Measurements from ENCODE around the gene OPN1SW.

DNA sequence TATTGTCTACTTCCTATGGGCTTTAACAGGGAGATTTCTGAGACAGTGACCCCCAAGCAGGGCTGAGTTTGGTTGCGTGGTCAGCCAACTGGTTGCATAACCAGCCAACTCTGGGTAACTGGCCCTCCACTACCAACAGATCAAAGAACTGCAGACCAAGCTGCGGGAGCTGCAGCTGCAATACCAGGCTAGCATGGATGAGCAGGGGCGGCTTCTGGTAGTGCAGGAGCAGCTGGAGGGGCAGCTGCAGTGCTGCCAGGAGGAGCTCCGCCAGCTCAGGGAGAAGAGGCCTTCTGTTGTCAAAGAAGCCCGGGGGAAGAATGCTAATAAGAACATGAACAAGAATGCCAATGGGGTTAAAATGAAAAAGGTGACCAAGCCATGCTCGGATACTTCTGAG lies 38.9 kb upstream of the OPN1SW start:
- no peak for TF ChIP-seq CTCF (IDR thresholded peaks at IDR 0.05 in 8 of 11, conservative IDR thresholded peaks at IDR 0.05 in 3 of 11)
- no peak for TF ChIP-seq POLR2A (IDR thresholded peaks at IDR 0.05)
- no peak for TF ChIP-seq POLR2AphosphoS5 (IDR thresholded peaks at IDR 0.05)

Data from spleen (tissue), 7 donors.